Suprapubic skin (tissue), 4 donors: ENCODE measurements around the gene UCK1.

ENCODE experiments used
- EP300 ChIP-seq: sonication (generic); formaldehyde crosslinking; IDR thresholded peaks from one replicate; pipeline ENCODE4 v1.6.1; 2017; ENCODE audit warnings: antibody characterized with exemption
- POLR2A ChIP-seq, 2 donors: fragments of 450-650 bp; IDR thresholded peaks; one replicate each; pipeline ENCODE4 v1.6.1; 2017; ENCODE audit warnings: antibody characterized with exemption in 2 of 2, mild to moderate bottlenecking in 2 of 2, moderate library complexity in 2 of 2
- POLR2AphosphoS5 ChIP-seq, 3 donors: sonication (generic); formaldehyde crosslinking; IDR thresholded peaks; one replicate each; pipeline ENCODE4 v1.6.1; 2017; ENCODE audit warnings: antibody characterized with exemption in 3 of 3
- TF ChIP-seq, protein P1 (sequence below), 2 donors: fragments of 200-600 bp in 1 of 2; fragments of 450-650 bp in 1 of 2; sonication (generic) in 1 of 2; IDR thresholded peaks; one replicate each; pipeline ENCODE4 v1.5.1; 2016 to 2019; ENCODE audit warnings: antibody characterized with exemption in 2 of 2, mild to moderate bottlenecking in 1 of 2, moderate library complexity in 1 of 2

DNA sequence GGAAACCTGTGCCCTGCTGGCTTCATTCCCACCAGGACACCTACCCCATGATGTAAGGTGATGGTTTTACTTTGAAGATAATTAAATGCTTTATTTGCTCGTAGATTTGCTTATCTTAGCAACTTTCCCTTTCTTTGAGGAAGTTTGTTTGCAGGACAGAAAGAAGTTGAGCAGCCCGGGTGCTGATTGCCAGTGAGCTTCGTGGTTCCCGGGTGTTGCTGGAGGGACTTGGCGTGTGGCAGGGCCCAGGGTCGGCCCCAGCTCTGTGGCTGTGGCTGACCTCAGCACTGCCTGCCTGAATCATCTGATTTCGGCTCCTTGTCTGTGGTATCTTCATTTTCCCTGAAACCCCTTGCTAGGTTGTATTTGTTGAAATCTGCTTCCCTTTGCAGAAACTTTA is 19.6 kb downstream of the UCK1 start:
- TF ChIP-seq, protein P1, sequence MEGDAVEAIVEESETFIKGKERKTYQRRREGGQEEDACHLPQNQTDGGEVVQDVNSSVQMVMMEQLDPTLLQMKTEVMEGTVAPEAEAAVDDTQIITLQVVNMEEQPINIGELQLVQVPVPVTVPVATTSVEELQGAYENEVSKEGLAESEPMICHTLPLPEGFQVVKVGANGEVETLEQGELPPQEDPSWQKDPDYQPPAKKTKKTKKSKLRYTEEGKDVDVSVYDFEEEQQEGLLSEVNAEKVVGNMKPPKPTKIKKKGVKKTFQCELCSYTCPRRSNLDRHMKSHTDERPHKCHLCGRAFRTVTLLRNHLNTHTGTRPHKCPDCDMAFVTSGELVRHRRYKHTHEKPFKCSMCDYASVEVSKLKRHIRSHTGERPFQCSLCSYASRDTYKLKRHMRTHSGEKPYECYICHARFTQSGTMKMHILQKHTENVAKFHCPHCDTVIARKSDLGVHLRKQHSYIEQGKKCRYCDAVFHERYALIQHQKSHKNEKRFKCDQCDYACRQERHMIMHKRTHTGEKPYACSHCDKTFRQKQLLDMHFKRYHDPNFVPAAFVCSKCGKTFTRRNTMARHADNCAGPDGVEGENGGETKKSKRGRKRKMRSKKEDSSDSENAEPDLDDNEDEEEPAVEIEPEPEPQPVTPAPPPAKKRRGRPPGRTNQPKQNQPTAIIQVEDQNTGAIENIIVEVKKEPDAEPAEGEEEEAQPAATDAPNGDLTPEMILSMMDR (IDR thresholded peaks at IDR 0.05), result no peak
- TF ChIP-seq POLR2AphosphoS5 (IDR thresholded peaks at IDR 0.05), result no peak
- no peak for TF ChIP-seq POLR2A (IDR thresholded peaks at IDR 0.05)
- TF ChIP-seq EP300, result no peak
